Endothelial cell of umbilical vein (primary cell): ENCODE results near the gene ICE2. TPM values are rescaled to one million over a fixed set of nuclear protein-coding genes. Genes with fewer than 3 reads are reported as not detected.

Experiments
- BruUV-seq: library from RNA; stranded (reverse); fragments of 400-500 nt; replicated peaks from 2 replicates; lab custom pipeline; 2021; lab: Mats Ljungman, UMichigan
- CTCF ChIA-PET: fragments of 300-600, 350-600 bp; sonication (Branson Sonifier 250); formaldehyde crosslinking; loops from one replicate; lab custom pipeline; 2021; ENCODE audit warnings: antibody characterized with exemption, inconsistent platforms; lab: Charles Lee
- POLR2A ChIA-PET: fragments of 300-600, 350-600 bp; sonication (Branson Sonifier 250); formaldehyde crosslinking; loops from one replicate; lab custom pipeline; 2021; ENCODE audit warnings: antibody characterized with exemption, inconsistent platforms; lab: Charles Lee
- DNase-seq: peaks from one replicate; pipeline ENCODE4 v3.0.0-alpha.2; 2011; ENCODE audit warnings: low read depth, low spot score
- FAIRE-seq: peaks from 2 replicates; lab custom pipeline; 2011; peaks lifted over from hg19 to GRCh38; lab: Jason Lieb, UNC
- H2AFZ ChIP-seq: 2 replicates; pipeline ENCODE4 v1.6.0; 2012; ENCODE audit warnings: low read depth, low read length, control low read depth, inconsistent platforms
- H3K27ac ChIP-seq: 2 replicates; pipeline ENCODE4 v1.5.1; 2011; ENCODE audit warnings: low read depth, mild to moderate bottlenecking, control low read depth, low read length, moderate library complexity; ENCODE audit not compliant: insufficient read depth
- H3K27me3 ChIP-seq, 2 experiments: 2 replicates each; pipeline versions ENCODE4 v1.6.0 to v1.6.1; 2011; ENCODE audit warnings: low read length in 2 of 2, mixed read lengths in 1 of 2; ENCODE audit not compliant: control insufficient read depth in 2 of 2, insufficient read depth in 2 of 2
- H3K36me3 ChIP-seq, 2 experiments: 2 replicates in 1 of 2; 3 replicates in 1 of 2; pipeline ENCODE4 v1.5.1; 2011; ENCODE audit warnings: low read length in 2 of 2, mild to moderate bottlenecking in 1 of 2, moderate library complexity in 1 of 2; ENCODE audit not compliant: control insufficient read depth in 2 of 2, insufficient read depth in 2 of 2; ENCODE audit errors: extremely low read depth in 1 of 2
- H3K4me1 ChIP-seq: 3 replicates; pipeline ENCODE4 v1.5.1; 2011; ENCODE audit warnings: mild to moderate bottlenecking, low read length; ENCODE audit not compliant: control insufficient read depth, insufficient read depth; ENCODE audit errors: extremely low read depth
- H3K4me2 ChIP-seq: 2 replicates; pipeline ENCODE4 v1.6.1; 2011; ENCODE audit warnings: low read length, control low read depth, mixed read lengths; ENCODE audit not compliant: insufficient read depth
- H3K4me3 ChIP-seq, 3 experiments: fragments of 200-600 bp in 1 of 3; sonication (generic), shearing (Covaris generic) in 1 of 3; replicated peaks in 1 of 3; 2 replicates each; pipeline ENCODE4 v1.5.1; 2011 to 2016; ENCODE audit warnings: control low read depth in 3 of 3, low read length in 3 of 3, mild to moderate bottlenecking in 2 of 3, inconsistent platforms in 1 of 3, low read depth in 1 of 3, moderate library complexity in 1 of 3; ENCODE audit not compliant: insufficient read depth in 1 of 3
- H3K79me2 ChIP-seq: 2 replicates; pipeline ENCODE4 v1.6.0; 2012; ENCODE audit warnings: low read length, inconsistent platforms; ENCODE audit not compliant: control insufficient read depth, insufficient read depth
- H3K9ac ChIP-seq: replicated peaks from 2 replicates; pipeline ENCODE3; 2011; ENCODE audit warnings: low read length, control low read depth; ENCODE audit not compliant: insufficient read depth; ENCODE audit errors: extremely low read depth
- H3K9me1 ChIP-seq: replicated peaks from 3 replicates; pipeline ENCODE4 v1.6.0; 2011; ENCODE audit warnings: mild to moderate bottlenecking, low read length; ENCODE audit not compliant: control insufficient read depth, insufficient read depth; ENCODE audit errors: extremely low read depth
- H3K9me3 ChIP-seq: replicated peaks from 2 replicates; pipeline ENCODE4 v1.5.1; 2012; ENCODE audit warnings: low read length, inconsistent platforms; ENCODE audit not compliant: control insufficient read depth, insufficient read depth
- H4K20me1 ChIP-seq: replicated peaks from 2 replicates; pipeline ENCODE3; 2011; ENCODE audit warnings: mild to moderate bottlenecking, low read length; ENCODE audit not compliant: control insufficient read depth, insufficient read depth; ENCODE audit errors: extremely low read depth
- CTCF ChIP-seq, 2 donors: IDR thresholded peaks; 1 replicate in 1 of 2; 2 replicates in 1 of 2; pipeline ENCODE4 v1.5.1; 2011; ENCODE audit warnings: low read length in 2 of 2, mild to moderate bottlenecking in 2 of 2, moderate library complexity in 2 of 2, control low read depth in 1 of 2, inconsistent platforms in 1 of 2, low read depth in 1 of 2; ENCODE audit not compliant: insufficient read depth in 1 of 2; ENCODE audit errors: extremely low read depth in 1 of 2
- EZH2 ChIP-seq: IDR thresholded peaks from 2 replicates; pipeline ENCODE4 v1.6.1; 2012; ENCODE audit warnings: borderline replicate concordance, low read depth, mild to moderate bottlenecking, moderate library complexity, low read length, inconsistent platforms; ENCODE audit not compliant: severe bottlenecking
- FOS ChIP-seq: IDR thresholded peaks from 2 replicates; pipeline ENCODE4 v1.6.1; 2011; ENCODE audit warnings: mild to moderate bottlenecking, low read length, moderate library complexity, borderline replicate concordance; ENCODE audit not compliant: insufficient read depth
- GATA2 ChIP-seq: IDR thresholded peaks from 2 replicates; pipeline ENCODE4 v1.7.0; 2011; ENCODE audit warnings: low read depth, mild to moderate bottlenecking, moderate library complexity, mixed read lengths, low read length; ENCODE audit not compliant: insufficient read length, insufficient read depth
- MYC ChIP-seq: IDR thresholded peaks from one replicate; pipeline ENCODE4 v1.6.1; 2011; ENCODE audit warnings: mild to moderate bottlenecking, low read depth, low read length
- POLR2A ChIP-seq: IDR thresholded peaks from 2 replicates; pipeline ENCODE4 v1.6.1; 2012; ENCODE audit warnings: low read depth, mild to moderate bottlenecking, control low read depth, low read length
- POLR2AphosphoS5 ChIP-seq: IDR thresholded peaks from 2 replicates; pipeline ENCODE4 v1.6.1; 2012; ENCODE audit warnings: low read depth, mild to moderate bottlenecking, control low read depth, low read length, moderate library complexity; ENCODE audit not compliant: insufficient read depth
- dilution Hi-C: fragments of 300-500 bp; cut with MboI; formaldehyde crosslinking; loops from one replicate; pipeline ENCODE4 v1.15.0; 2019; ENCODE audit warnings: low sequenced_read_pairs; ENCODE audit not compliant: extremely low pct_ligation_motif_present
- intact Hi-C: fragments of 100-400 bp; cut with micrococcal nuclease; formaldehyde crosslinking; loops from one replicate; pipeline ENCODE4 v1.10.0; 2022
- polyA plus RNA-seq, 4 experiments: library from polyadenylated mRNA; depleted of rRNA in 3 of 4; stranded (reverse) in 3 of 4; unstranded in 1 of 4; fragments of >200 nt; gene quantifications; 2 replicates each; pipeline versions ENCODE4 v1.2.1 to v1.2.3, GENCODE V29; 2011 to 2012; ENCODE audit warnings: missing spikeins in 1 of 4
- total RNA-seq: library from RNA; stranded (reverse); gene quantifications from 2 replicates; pipeline ENCODE4 v1.2.3, GENCODE V29; 2021

Gene ICE2
- total and polyA plus RNA-seq, 2 donors (not counting 3 experiments of a cell fraction or from before 2014, with no cell fraction given): 22.1 to 57.0 TPM

GRCh38 chr15:60391722-60392315 lies 87.1 kb downstream of the ICE2 start:
- no peak overlapping the region for H2AFZ ChIP-seq
- CTCF ChIA-PET: interaction anchor here (1.1 to 1.3 kb wide), 3 partner anchors 15 to 32 kb away, joined by 3 to 5 read pairs (median 3); no protein-coding TSS in a partner anchor
- dilution Hi-C loops: no loop called here
- H3K36me3 ChIP-seq: peaks cover 5 to 13% of the 10 kb centered on the region in 2 experiments
- peaks cover 100% of the 10 kb centered on the region for H3K79me2 ChIP-seq
- POLR2A ChIA-PET: interaction anchor here (0.6 to 4.7 kb wide), 3 partner anchors 17 to 702 kb away, joined by 5 to 27 read pairs (median 7); no protein-coding TSS in a partner anchor
- FAIRE-seq (no peak), DNase-seq (no peak)
- peaks cover 23% of the 10 kb centered on the region for H4K20me1 ChIP-seq
- intact Hi-C loops: loop anchor here (1.0 to 2.0 kb wide), 2 partner anchors 21 to 52 kb away; no protein-coding TSS in a partner anchor
- H3K27ac ChIP-seq: peak overlapping the region; percentile 97
- no peaks in the 10 kb centered on the region for H3K9me3 ChIP-seq
- H3K4me2 ChIP-seq: peak overlapping the region; percentile 96
- H3K27me3 ChIP-seq: no peaks in the 10 kb centered on the region
- TF ChIP-seq POLR2A: peak; percentile 56
- TF ChIP-seq EZH2: no peak
- TF ChIP-seq CTCF (IDR thresholded peaks at IDR 0.05; ENCODE audit: extremely low read depth in 1 of 2, insufficient read depth in 1 of 2, low read depth in 1 of 2, low read length in 2 of 2): no peak
- TF ChIP-seq FOS: no peak
- no peak for TF ChIP-seq MYC
- no peak for TF ChIP-seq GATA2
- TF ChIP-seq POLR2AphosphoS5: peak; percentile 43
- peak overlapping the region; percentile 100 for H3K9ac ChIP-seq
- H3K4me3 ChIP-seq: peak overlapping the region in 2 of 3 experiments; percentile 2 to 96
- no TSS peak for BruUV-seq
- H3K4me1 ChIP-seq: peaks cover 80% of the 10 kb centered on the region
- no peaks in the 10 kb centered on the region for H3K9me1 ChIP-seq
